Common myeloid progenitor, CD34-positive (primary cell): ENCODE results near the gene BMP7.

Experiments used
- CTCF ChIA-PET: fragments of 350-600 bp; sonication (Branson Sonifier 250); formaldehyde crosslinking; loops from one replicate; lab custom pipeline; 2021; ENCODE audit warnings: antibody characterized with exemption; lab: Charles Lee
- POLR2A ChIA-PET: fragments of 350-600 bp; sonication (Branson Sonifier 250); formaldehyde crosslinking; loops from one replicate; lab custom pipeline; 2021; ENCODE audit warnings: antibody characterized with exemption; lab: Charles Lee
- DNase-seq, 3 donors: peaks; one replicate each; pipeline versions ENCODE4 v3.0.0 to v3.0.0-alpha.2; 2013
- H3K27ac ChIP-seq, 2 experiments: 1 replicate in 1 of 2; 2 replicates in 1 of 2; pipeline ENCODE4 v1.7.0; 2013; ENCODE audit warnings: inconsistent platforms in 2 of 2, low read length in 2 of 2, mild to moderate bottlenecking in 2 of 2, low read depth in 1 of 2, moderate library complexity in 1 of 2; ENCODE audit not compliant: severe bottlenecking in 2 of 2, insufficient read depth in 1 of 2, poor library complexity in 1 of 2
- H3K27me3 ChIP-seq, 5 experiments: replicated peaks in 2 of 5; 1 replicate in 3 of 5; 2 replicates in 2 of 5; pipeline versions ENCODE4 v1.6.1 to v1.7.0; 2013; ENCODE audit warnings: low read length in 4 of 5, mild to moderate bottlenecking in 2 of 5, moderate library complexity in 2 of 5, inconsistent platforms in 1 of 5; ENCODE audit not compliant: insufficient read depth in 5 of 5, control insufficient read depth in 4 of 5
- H3K36me3 ChIP-seq, 4 experiments: 1 replicate in 2 of 4; 2 replicates in 2 of 4; pipeline versions ENCODE4 v1.6.1 to v1.7.0; 2013; ENCODE audit warnings: low read length in 3 of 4, control low read depth in 1 of 4, mild to moderate bottlenecking in 1 of 4; ENCODE audit not compliant: control insufficient read depth in 4 of 4, insufficient read depth in 4 of 4
- H3K4me1 ChIP-seq, 4 experiments: 1 replicate in 3 of 4; 2 replicates in 1 of 4; pipeline versions ENCODE4 v1.6.1 to v1.7.1; 2013; ENCODE audit warnings: low read length in 3 of 4, mild to moderate bottlenecking in 3 of 4, control low read depth in 1 of 4, inconsistent platforms in 1 of 4, moderate library complexity in 1 of 4; ENCODE audit not compliant: control insufficient read depth in 4 of 4, insufficient read depth in 4 of 4; ENCODE audit errors: control extremely low read depth in 1 of 4
- H3K4me3 ChIP-seq, 7 experiments: 1 replicate in 4 of 7; 2 replicates in 3 of 7; pipeline versions ENCODE4 v1.5.1 to v1.7.0; 2013; ENCODE audit warnings: mild to moderate bottlenecking in 7 of 7, low read length in 6 of 7, moderate library complexity in 6 of 7, inconsistent platforms in 2 of 7, low read depth in 2 of 7, control low read depth in 1 of 7; ENCODE audit not compliant: insufficient read depth in 4 of 7, control insufficient read depth in 1 of 7; ENCODE audit errors: extremely low read depth in 1 of 7
- H3K9me3 ChIP-seq, 5 experiments: 1 replicate in 4 of 5; 2 replicates in 1 of 5; pipeline versions ENCODE4 v1.6.1 to v1.7.1; 2013; ENCODE audit warnings: low read length in 4 of 5, mild to moderate bottlenecking in 2 of 5, inconsistent platforms in 1 of 5, low read depth in 1 of 5, moderate library complexity in 1 of 5; ENCODE audit not compliant: control insufficient read depth in 4 of 5, insufficient read depth in 2 of 5; ENCODE audit errors: control extremely low read depth in 1 of 5
- WGBS: methylation state at CpG from one replicate; pipeline ENCODE4 v1.1.5; 2013; ENCODE audit not compliant: insufficient coverage; 5-methylcytosine and 5-hydroxymethylcytosine counted together

BMP7 gene

GRCh38 chr20:57288651-57289277 lies 22.3 kb upstream of the BMP7 start:
- Histone ChIP-seq H3K4me1 (no peaks in the 10 kb centered on the region), H3K27ac (no peak overlapping the region), H3K36me3 (no peaks in the 10 kb centered on the region), H3K4me3 (no peak overlapping the region), H3K27me3 (peaks cover 0 to 95% (median 10%) of the 10 kb centered on the region in 5 experiments), H3K9me3 (no peaks in the 10 kb centered on the region)
- CTCF ChIA-PET: no interaction called here
- WGBS: 52% methylated on average over 15 of the region's 16 CpGs
- no peak for DNase-seq
- POLR2A ChIA-PET: interaction anchor here (0.6 kb wide), 1 partner anchor 618 kb away, joined by 5 read pairs; no protein-coding TSS in a partner anchor

- H3K27me3 ChIP-seq: peaks cover 0 to 96% (median 12%) of the 10 kb centered on the region in 5 experiments
- no peak for DNase-seq
- ChIA-PET CTCF (no interaction called here), POLR2A (no interaction called here)
- no peak overlapping the region for H3K27ac ChIP-seq
- no peaks in the 10 kb centered on the region for H3K9me3 ChIP-seq
- H3K4me3 ChIP-seq: no peak overlapping the region
- no peaks in the 10 kb centered on the region for H3K36me3 ChIP-seq
- WGBS: 95% methylated on average over 6 of the region's 6 CpGs
- no peaks in the 10 kb centered on the region for H3K4me1 ChIP-seq
Observed at GRCh38 chr20:57287901-57288300, 21.5 kb upstream of the BMP7 start.

- H3K9me3 ChIP-seq: no peaks in the 10 kb centered on the region
- WGBS: 77% methylated on average over 6 of the region's 14 CpGs
- no peaks in the 10 kb centered on the region for H3K36me3 ChIP-seq
- no peaks in the 10 kb centered on the region for H3K4me1 ChIP-seq
- POLR2A ChIA-PET: no interaction called here
- H3K4me3 ChIP-seq: no peak overlapping the region
- H3K27me3 ChIP-seq: peaks cover 0 to 96% (median 17%) of the 10 kb centered on the region in 5 experiments
- no peak for DNase-seq
- H3K27ac ChIP-seq: no peak overlapping the region
- CTCF ChIA-PET: interaction anchor here (0.8 kb wide), 1 partner anchor 197 kb away, joined by 4 read pairs; no protein-coding TSS in a partner anchor
Observed at GRCh38 chr20:57287007-57287880, 20.8 kb upstream of the BMP7 start.

GRCh38 chr20:57283860-57284259 lies 17.4 kb upstream of the BMP7 start:
- H3K36me3 ChIP-seq: no peaks in the 10 kb centered on the region
- no peak overlapping the region for H3K27ac ChIP-seq
- H3K27me3 ChIP-seq: peaks cover 0 to 94% (median 17%) of the 10 kb centered on the region in 5 experiments
- no peak for DNase-seq
- H3K4me1 ChIP-seq: no peaks in the 10 kb centered on the region
- WGBS: 96% methylated on average over 5 of the region's 7 CpGs
- ChIA-PET CTCF (no interaction called here), POLR2A (no interaction called here)
- H3K9me3 ChIP-seq: no peaks in the 10 kb centered on the region
- H3K4me3 ChIP-seq: no peak overlapping the region

GRCh38 chr20:57282670-57283361 lies 16.4 kb upstream of the BMP7 start:
- Histone ChIP-seq H3K27ac (no peak overlapping the region), H3K27me3 (peaks cover 0 to 93% (median 17%) of the 10 kb centered on the region in 5 experiments), H3K4me3 (no peak overlapping the region), H3K36me3 (no peaks in the 10 kb centered on the region), H3K9me3 (no peaks in the 10 kb centered on the region), H3K4me1 (no peaks in the 10 kb centered on the region)
- 42% methylated on average over 15 of the region's 18 CpGs for WGBS
- ChIA-PET POLR2A (no interaction called here), CTCF (no interaction called here)
- no peak for DNase-seq

GRCh38 chr20:57281900-57282299 lies 15.5 kb upstream of the BMP7 start:
- no peak for DNase-seq
- H3K27ac ChIP-seq: no peak overlapping the region
- peaks cover 0 to 91% (median 17%) of the 10 kb centered on the region in 5 experiments for H3K27me3 ChIP-seq
- H3K4me3 ChIP-seq: no peak overlapping the region
- H3K4me1 ChIP-seq: no peaks in the 10 kb centered on the region
- ChIA-PET POLR2A (no interaction called here), CTCF (no interaction called here)
- no peaks in the 10 kb centered on the region for H3K9me3 ChIP-seq
- no peaks in the 10 kb centered on the region for H3K36me3 ChIP-seq
- 90% methylated on average over 5 of the region's 7 CpGs for WGBS
